ENCODE results near the gene TOGARAM1. TPM values are rescaled to one million over a fixed set of nuclear protein-coding genes. Genes with fewer than 3 reads are reported as not detected.

TOGARAM1 gene
- total and polyA plus RNA-seq, 5 donors from 2014 or later: 6.4 to 17.2 (median 9.3) TPM

- peak in 1 of 3 donors; percentile 56 for DNase-seq
- peak overlapping the region; percentile 5 to 85 (median 58) for H3K27ac Mint-ChIP-seq
- Histone ChIP-seq H3K9me3 (ENCODE audit: control insufficient read depth in 2 of 2, low read length in 2 of 2) (no peaks in the 10 kb centered on the region), H3K27me3 (ENCODE audit: control insufficient read depth, insufficient read depth, low read length) (no peaks in the 10 kb centered on the region), H3K4me3 (ENCODE audit: low read depth, low read length) (peak overlapping the region; percentile 29), H3K27ac (ENCODE audit: insufficient read depth, low read length, poor library complexity, severe bottlenecking) (peak overlapping the region; percentile 18), H3K4me1 (ENCODE audit: control insufficient read depth, insufficient read depth, low read length, poor library complexity, severe bottlenecking) (peaks cover 57% of the 10 kb centered on the region), H3K36me3 (ENCODE audit: control insufficient read depth, insufficient read depth, low read length) (peaks cover 3% of the 10 kb centered on the region)
- H3K36me3 Mint-ChIP-seq: peaks cover 11% of the 10 kb centered on the region
- peak overlapping the region; percentile 8 to 93 (median 74) for H3K4me3 Mint-ChIP-seq
- H3K4me1 Mint-ChIP-seq: peaks cover 56 to 82% (median 73%) of the 10 kb centered on the region in 4 donors
- H3K27me3 Mint-ChIP-seq: no peaks in the 10 kb centered on the region
- peak; percentile 73 to 76 for ATAC-seq (ENCODE audit: low read depth in 2 of 2)
- no peaks in the 10 kb centered on the region for H3K9me3 Mint-ChIP-seq
Measured at GRCh38 chr14:45089813-45090212, 127.8 kb downstream of the TOGARAM1 start.

- peaks cover 46 to 70% (median 59%) of the 10 kb centered on the region in 4 donors for H3K4me1 Mint-ChIP-seq
- peaks cover 25% of the 10 kb centered on the region for H3K36me3 Mint-ChIP-seq
- DNase-seq: no peak
- no peaks in the 10 kb centered on the region for H3K9me3 ChIP-seq (ENCODE audit: control insufficient read depth in 2 of 2, low read length in 2 of 2)
- H3K9me3 Mint-ChIP-seq: no peaks in the 10 kb centered on the region
- no peaks in the 10 kb centered on the region for H3K27me3 ChIP-seq (ENCODE audit: control insufficient read depth, insufficient read depth, low read length)
- H3K27me3 Mint-ChIP-seq: no peaks in the 10 kb centered on the region
- H3K4me1 ChIP-seq (ENCODE audit: control insufficient read depth, insufficient read depth, low read length, poor library complexity, severe bottlenecking): peaks cover 38% of the 10 kb centered on the region
- no peak overlapping the region for H3K27ac ChIP-seq (ENCODE audit: insufficient read depth, low read length, poor library complexity, severe bottlenecking)
- H3K27ac Mint-ChIP-seq: no peak overlapping the region
- peaks cover 21% of the 10 kb centered on the region for H3K36me3 ChIP-seq (ENCODE audit: control insufficient read depth, insufficient read depth, low read length)
- peak overlapping the region; percentile 28 for H3K4me3 ChIP-seq (ENCODE audit: low read depth, low read length)
- H3K4me3 Mint-ChIP-seq: peak overlapping the region in 1 of 4 donors; percentile 43
- no peak for ATAC-seq (ENCODE audit: low read depth in 2 of 2)
Measured at GRCh38 chr14:45091710-45092109, 129.7 kb downstream of the TOGARAM1 start.

GRCh38 chr14:45094275-45094674 lies 132.3 kb downstream of the TOGARAM1 start:
- H3K36me3 ChIP-seq (ENCODE audit: control insufficient read depth, insufficient read depth, low read length): peaks cover 34% of the 10 kb centered on the region

GRCh38 chr14:45095143-45095542 lies 133.2 kb downstream of the TOGARAM1 start:
- H3K36me3 Mint-ChIP-seq: peaks cover 44% of the 10 kb centered on the region
- H3K4me3 Mint-ChIP-seq: no peak overlapping the region
- no peaks in the 10 kb centered on the region for H3K9me3 ChIP-seq (ENCODE audit: control insufficient read depth in 2 of 2, low read length in 2 of 2)
- DNase-seq (no peak), ATAC-seq (ENCODE audit: low read depth in 2 of 2) (no peak)
- H3K27ac ChIP-seq (ENCODE audit: insufficient read depth, low read length, poor library complexity, severe bottlenecking): no peak overlapping the region
- peaks cover 28 to 49% (median 41%) of the 10 kb centered on the region in 4 donors for H3K4me1 Mint-ChIP-seq
- no peak overlapping the region for H3K4me3 ChIP-seq (ENCODE audit: low read depth, low read length)
- H3K27ac Mint-ChIP-seq: no peak overlapping the region
- H3K4me1 ChIP-seq (ENCODE audit: control insufficient read depth, insufficient read depth, low read length, poor library complexity, severe bottlenecking): peaks cover 5% of the 10 kb centered on the region
- H3K36me3 ChIP-seq (ENCODE audit: control insufficient read depth, insufficient read depth, low read length): peaks cover 41% of the 10 kb centered on the region
- H3K27me3 ChIP-seq (ENCODE audit: control insufficient read depth, insufficient read depth, low read length): no peaks in the 10 kb centered on the region
- H3K9me3 Mint-ChIP-seq: no peaks in the 10 kb centered on the region
- H3K27me3 Mint-ChIP-seq: no peaks in the 10 kb centered on the region

More at GRCh38 chr14:45094275-45094674, 132.3 kb downstream of the TOGARAM1 start:
- no peaks in the 10 kb centered on the region for H3K27me3 ChIP-seq (ENCODE audit: control insufficient read depth, insufficient read depth, low read length)
- Mint-ChIP-seq H3K4me3 (no peak overlapping the region), H3K4me1 (peaks cover 33 to 57% (median 49%) of the 10 kb centered on the region in 4 donors), H3K27me3 (no peaks in the 10 kb centered on the region), H3K9me3 (no peaks in the 10 kb centered on the region), H3K27ac (no peak overlapping the region), H3K36me3 (peaks cover 40% of the 10 kb centered on the region)
- no peak overlapping the region for H3K4me3 ChIP-seq (ENCODE audit: low read depth, low read length)
- H3K27ac ChIP-seq (ENCODE audit: insufficient read depth, low read length, poor library complexity, severe bottlenecking): no peak overlapping the region
- no peak for ATAC-seq (ENCODE audit: low read depth in 2 of 2)
- DNase-seq: no peak
- no peaks in the 10 kb centered on the region for H3K9me3 ChIP-seq (ENCODE audit: control insufficient read depth in 2 of 2, low read length in 2 of 2)
- H3K4me1 ChIP-seq (ENCODE audit: control insufficient read depth, insufficient read depth, low read length, poor library complexity, severe bottlenecking): peaks cover 14% of the 10 kb centered on the region

- no peaks in the 10 kb centered on the region for H3K9me3 ChIP-seq (ENCODE audit: control insufficient read depth in 2 of 2, low read length in 2 of 2)
- peaks cover 4% of the 10 kb centered on the region for H3K4me1 ChIP-seq (ENCODE audit: control insufficient read depth, insufficient read depth, low read length, poor library complexity, severe bottlenecking)
- peaks cover 52% of the 10 kb centered on the region for H3K36me3 Mint-ChIP-seq
- H3K4me3 ChIP-seq (ENCODE audit: low read depth, low read length): no peak overlapping the region
- H3K4me1 Mint-ChIP-seq: peaks cover 30 to 43% (median 34%) of the 10 kb centered on the region in 4 donors
- DNase-seq (no peak), ATAC-seq (ENCODE audit: low read depth in 2 of 2) (no peak)
- no peaks in the 10 kb centered on the region for H3K27me3 Mint-ChIP-seq
- no peak overlapping the region for H3K27ac ChIP-seq (ENCODE audit: insufficient read depth, low read length, poor library complexity, severe bottlenecking)
- peak overlapping the region in 1 of 3 donors; percentile 52 for H3K27ac Mint-ChIP-seq
- H3K4me3 Mint-ChIP-seq: no peak overlapping the region
- peaks cover 51% of the 10 kb centered on the region for H3K36me3 ChIP-seq (ENCODE audit: control insufficient read depth, insufficient read depth, low read length)
- no peaks in the 10 kb centered on the region for H3K27me3 ChIP-seq (ENCODE audit: control insufficient read depth, insufficient read depth, low read length)
- no peaks in the 10 kb centered on the region for H3K9me3 Mint-ChIP-seq
Measured at GRCh38 chr14:45096218-45096617, 134.2 kb downstream of the TOGARAM1 start.

GRCh38 chr14:45103806-45104205 lies 141.8 kb downstream of the TOGARAM1 start:
- H3K4me3 Mint-ChIP-seq: no peak overlapping the region
- ATAC-seq (ENCODE audit: low read depth in 2 of 2): no peak
- no peak for DNase-seq
- H3K4me1 Mint-ChIP-seq: peaks cover 9 to 28% (median 10%) of the 10 kb centered on the region in 4 donors
- Histone ChIP-seq H3K36me3 (ENCODE audit: control insufficient read depth, insufficient read depth, low read length) (peaks cover 74% of the 10 kb centered on the region), H3K27ac (ENCODE audit: insufficient read depth, low read length, poor library complexity, severe bottlenecking) (no peak overlapping the region), H3K9me3 (ENCODE audit: control insufficient read depth in 2 of 2, low read length in 2 of 2) (no peaks in the 10 kb centered on the region), H3K27me3 (ENCODE audit: control insufficient read depth, insufficient read depth, low read length) (no peaks in the 10 kb centered on the region), H3K4me1 (ENCODE audit: control insufficient read depth, insufficient read depth, low read length, poor library complexity, severe bottlenecking) (no peaks in the 10 kb centered on the region), H3K4me3 (ENCODE audit: low read depth, low read length) (no peak overlapping the region)
- H3K36me3 Mint-ChIP-seq: peaks cover 45% of the 10 kb centered on the region
- no peaks in the 10 kb centered on the region for H3K9me3 Mint-ChIP-seq
- no peaks in the 10 kb centered on the region for H3K27me3 Mint-ChIP-seq
- no peak overlapping the region for H3K27ac Mint-ChIP-seq

GRCh38 chr14:45104561-45104960 lies 142.6 kb downstream of the TOGARAM1 start:
- H3K4me1 Mint-ChIP-seq: peaks cover 5 to 28% (median 7%) of the 10 kb centered on the region in 4 donors
- Histone ChIP-seq H3K27ac (ENCODE audit: insufficient read depth, low read length, poor library complexity, severe bottlenecking) (no peak overlapping the region), H3K27me3 (ENCODE audit: control insufficient read depth, insufficient read depth, low read length) (no peaks in the 10 kb centered on the region), H3K36me3 (ENCODE audit: control insufficient read depth, insufficient read depth, low read length) (peaks cover 81% of the 10 kb centered on the region), H3K4me1 (ENCODE audit: control insufficient read depth, insufficient read depth, low read length, poor library complexity, severe bottlenecking) (no peaks in the 10 kb centered on the region), H3K9me3 (ENCODE audit: control insufficient read depth in 2 of 2, low read length in 2 of 2) (no peaks in the 10 kb centered on the region), H3K4me3 (ENCODE audit: low read depth, low read length) (no peak overlapping the region)
- ATAC-seq (ENCODE audit: low read depth in 2 of 2): no peak
- H3K36me3 Mint-ChIP-seq: peaks cover 43% of the 10 kb centered on the region
- no peaks in the 10 kb centered on the region for H3K9me3 Mint-ChIP-seq
- H3K27ac Mint-ChIP-seq: peak overlapping the region in 1 of 3 donors; percentile 29
- no peak for DNase-seq
- no peaks in the 10 kb centered on the region for H3K27me3 Mint-ChIP-seq
- H3K4me3 Mint-ChIP-seq: no peak overlapping the region
